NT2/D1 (cell line): ENCODE measurements around the gene NAGK.
A peak's percentile ranks its signal among the peaks of the same experiment; 100 is the strongest.

Experiments
- DNase-seq: peaks from one replicate; pipeline ENCODE4 v3.0.0-alpha.2; 2011; ENCODE audit warnings: low read depth, low spot score
- H3K27me3 ChIP-seq: 2 replicates; pipeline ENCODE4 v1.6.0; 2011; ENCODE audit warnings: mild to moderate bottlenecking; ENCODE audit not compliant: insufficient read length, insufficient read depth
- H3K36me3 ChIP-seq: 2 replicates; pipeline ENCODE4 v1.6.1; 2011; ENCODE audit warnings: mild to moderate bottlenecking, low read length, mixed read lengths; ENCODE audit not compliant: insufficient read depth, insufficient read length
- H3K4me1 ChIP-seq: 2 replicates; pipeline ENCODE4 v1.5.1; 2011; ENCODE audit not compliant: insufficient read depth, insufficient read length
- H3K4me3 ChIP-seq: 2 replicates; pipeline ENCODE4 v1.5.1; 2011; ENCODE audit warnings: low read depth; ENCODE audit not compliant: insufficient read length
- H3K9ac ChIP-seq: 2 replicates; pipeline ENCODE4 v1.6.0; 2011; ENCODE audit warnings: low read depth; ENCODE audit not compliant: insufficient read length
- H3K9me3 ChIP-seq: 2 replicates; pipeline ENCODE4 v1.5.1; 2011; ENCODE audit warnings: mild to moderate bottlenecking, low read length; ENCODE audit not compliant: insufficient read depth
- SUZ12 ChIP-seq: IDR thresholded peaks from 2 replicates; pipeline ENCODE4 v1.6.1; 2011; ENCODE audit not compliant: insufficient read length, insufficient read depth; ENCODE audit errors: extremely low read depth
- YY1 ChIP-seq: IDR thresholded peaks from 2 replicates; pipeline ENCODE4 v1.6.1; 2011; ENCODE audit not compliant: insufficient read length, insufficient read depth
- ZNF274 ChIP-seq: IDR thresholded peaks from 2 replicates; pipeline ENCODE4 v1.6.1; 2011; ENCODE audit warnings: mild to moderate bottlenecking, low read depth, low read length

The NAGK gene

DNA sequence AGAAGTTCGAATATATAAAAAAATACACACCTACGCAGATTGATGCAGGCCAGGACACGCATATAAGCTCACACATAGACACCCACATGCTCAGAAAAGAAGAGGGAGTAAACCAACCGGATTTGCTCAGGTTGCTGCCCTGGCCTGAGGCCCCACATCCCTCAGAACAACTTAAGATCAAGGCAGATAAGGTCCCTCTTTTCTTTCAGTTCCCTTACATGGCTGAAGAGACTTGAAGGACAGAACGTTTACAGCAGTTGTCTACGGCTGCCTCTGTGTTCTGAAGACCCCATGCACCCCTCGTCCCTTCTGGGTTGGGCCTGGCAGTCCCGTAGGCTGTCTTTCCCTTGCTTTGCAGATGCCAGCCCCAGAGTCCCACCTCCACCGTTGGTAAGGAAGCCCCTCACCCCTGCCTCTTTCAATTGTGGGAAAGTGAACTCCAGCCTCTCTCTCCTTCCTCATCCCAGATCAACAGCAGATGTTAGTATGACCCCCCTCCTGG is 4.3 kb upstream of the NAGK start:
- no peak overlapping the region for H3K9ac ChIP-seq
- no peak for DNase-seq
- H3K4me3 ChIP-seq, result no peak overlapping the region
- H3K4me1 ChIP-seq, result no peaks in the 10 kb centered on the region
- H3K36me3 ChIP-seq, result no peaks in the 10 kb centered on the region
- TF ChIP-seq ZNF274 (no peak), YY1 (no peak), SUZ12 (no peak)
- no peaks in the 10 kb centered on the region for H3K27me3 ChIP-seq
- H3K9me3 ChIP-seq, result no peaks in the 10 kb centered on the region

DNA sequence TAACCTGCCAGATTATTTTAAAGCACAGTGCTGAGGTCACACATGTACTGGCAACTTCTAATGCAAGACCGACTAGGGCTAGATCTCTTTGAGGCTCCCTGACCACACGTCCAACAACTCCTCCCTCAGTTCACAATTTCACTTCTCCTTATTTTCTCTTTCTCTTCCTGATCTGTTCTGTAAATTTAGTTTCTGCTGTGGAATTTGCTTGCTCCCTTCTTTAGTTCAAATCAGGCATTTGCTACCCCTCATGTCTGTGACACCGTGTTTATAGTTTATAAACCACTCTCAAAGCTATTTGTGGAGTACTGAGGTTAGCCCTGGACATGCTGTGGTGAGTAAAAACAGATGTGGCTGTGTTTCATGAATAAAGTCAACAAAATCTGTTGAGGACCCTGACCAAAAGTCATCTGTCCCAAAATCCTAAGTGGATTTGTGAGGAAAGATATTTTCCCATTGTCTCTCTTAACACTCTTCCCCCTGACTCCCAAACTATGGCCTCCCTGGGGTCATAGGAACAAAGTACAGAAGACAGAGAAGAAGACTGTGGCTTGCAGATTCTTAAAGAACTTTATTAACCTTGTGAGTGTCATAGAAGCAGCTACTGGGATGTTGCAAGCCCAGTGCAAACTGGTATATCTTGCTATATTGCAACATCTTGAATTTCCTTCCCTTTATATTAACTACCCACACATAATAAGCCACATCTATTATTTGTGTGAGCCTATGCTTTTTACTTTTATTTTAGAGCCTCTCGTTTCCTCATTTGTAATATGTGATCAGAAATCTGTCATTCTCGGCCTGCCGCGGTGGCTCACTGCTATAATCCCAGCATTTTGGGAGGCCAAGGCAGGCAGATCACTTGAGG is 3.5 kb upstream of the NAGK start:
- Histone ChIP-seq H3K4me3 (no peak overlapping the region), H3K4me1 (no peaks in the 10 kb centered on the region), H3K36me3 (peaks cover 3% of the 10 kb centered on the region), H3K9ac (no peak overlapping the region), H3K9me3 (no peaks in the 10 kb centered on the region), H3K27me3 (no peaks in the 10 kb centered on the region)
- no peak for DNase-seq
- TF ChIP-seq SUZ12, result no peak
- TF ChIP-seq ZNF274, result no peak
- TF ChIP-seq YY1, result no peak

DNA sequence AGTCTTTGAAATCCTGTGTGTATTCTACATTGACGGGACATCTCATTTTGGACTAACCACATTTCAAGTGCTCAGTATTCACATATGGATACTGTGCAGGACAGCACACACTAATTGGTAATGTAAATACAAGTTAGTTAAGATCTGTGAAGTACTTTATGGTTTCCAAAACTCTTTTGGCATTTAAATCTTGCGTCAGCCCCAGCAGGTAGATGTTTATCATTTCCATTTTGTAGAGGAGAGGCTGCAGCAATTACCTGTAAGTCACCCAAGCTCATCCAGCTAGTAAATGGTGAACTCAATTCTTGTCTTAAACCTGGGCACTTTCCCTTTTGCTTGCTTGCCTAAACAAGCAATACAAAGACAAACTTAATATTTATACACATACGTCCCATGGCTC is 1.6 kb upstream of the NAGK start:
- H3K4me3 ChIP-seq, result no peak overlapping the region
- H3K36me3 ChIP-seq, result peaks cover 21% of the 10 kb centered on the region
- H3K27me3 ChIP-seq, result no peaks in the 10 kb centered on the region
- no peak overlapping the region for H3K9ac ChIP-seq
- DNase-seq, result no peak
- H3K4me1 ChIP-seq, result no peaks in the 10 kb centered on the region
- TF ChIP-seq YY1 (no peak), ZNF274 (no peak), SUZ12 (no peak)
- no peaks in the 10 kb centered on the region for H3K9me3 ChIP-seq

DNA sequence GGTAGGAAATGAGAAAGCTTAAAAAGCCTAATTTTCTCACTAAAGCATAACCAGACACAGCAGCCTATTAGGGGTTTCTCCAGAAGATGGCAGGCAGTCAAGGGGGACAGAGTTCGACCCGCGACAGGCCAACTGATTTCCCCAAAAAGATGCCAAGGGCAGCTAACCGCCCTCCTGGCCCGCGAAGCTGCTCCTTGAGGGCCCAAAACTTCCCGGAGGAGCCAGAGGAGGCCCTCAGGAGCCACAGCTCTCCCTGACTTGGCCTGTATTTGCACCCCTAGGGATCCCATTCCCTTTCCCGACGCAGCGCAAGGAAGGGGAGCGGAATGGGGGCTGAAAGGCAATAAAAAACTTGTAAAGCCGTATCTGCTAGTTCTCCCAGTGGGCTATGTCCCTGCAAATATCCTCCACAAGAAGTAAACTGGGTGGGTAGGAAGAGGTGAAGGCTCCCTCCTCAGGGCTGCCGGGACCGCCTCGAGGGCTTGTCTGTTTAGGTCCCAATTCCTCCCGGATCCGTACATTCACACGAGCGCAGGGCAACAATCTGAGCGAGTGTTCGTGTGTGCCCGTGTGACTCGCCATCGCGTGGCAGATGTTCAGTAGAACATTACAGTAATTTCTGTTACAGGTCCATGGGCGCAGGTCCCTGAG is 756 bp upstream of the NAGK start:
- Histone ChIP-seq H3K36me3 (peaks cover 28% of the 10 kb centered on the region), H3K9me3 (no peaks in the 10 kb centered on the region), H3K4me1 (no peaks in the 10 kb centered on the region), H3K4me3 (peak overlapping the region; percentile 88), H3K27me3 (no peaks in the 10 kb centered on the region), H3K9ac (peak overlapping the region; percentile 97)
- no peak for DNase-seq
- TF ChIP-seq SUZ12 (no peak), YY1 (no peak), ZNF274 (no peak)

DNA sequence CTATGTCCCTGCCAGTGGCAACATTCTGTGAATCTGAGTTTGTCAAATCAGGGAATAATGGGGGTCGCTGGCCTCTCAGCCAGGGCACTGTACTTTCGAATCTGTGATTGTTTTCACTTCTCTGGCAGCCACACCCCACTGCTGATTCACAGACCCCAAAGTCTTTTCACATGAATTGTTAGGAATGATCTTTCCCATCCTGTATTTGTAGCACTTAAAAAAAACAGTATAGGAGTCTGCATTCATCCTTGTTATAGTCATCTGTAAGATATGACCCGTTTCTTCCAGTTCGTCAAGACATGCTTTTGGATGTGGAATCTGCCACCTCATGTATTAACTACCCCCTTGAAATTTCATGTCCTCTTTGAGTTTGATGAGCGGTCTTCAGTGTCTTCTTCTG is 928 bp downstream of the NAGK start:
- no peaks in the 10 kb centered on the region for H3K27me3 ChIP-seq
- peak overlapping the region; percentile 88 for H3K4me3 ChIP-seq
- no peaks in the 10 kb centered on the region for H3K4me1 ChIP-seq
- no peak for DNase-seq
- no peak for TF ChIP-seq YY1
- no peak for TF ChIP-seq ZNF274
- no peak for TF ChIP-seq SUZ12
- no peaks in the 10 kb centered on the region for H3K9me3 ChIP-seq
- peak overlapping the region; percentile 97 for H3K9ac ChIP-seq
- peaks cover 43% of the 10 kb centered on the region for H3K36me3 ChIP-seq

DNA sequence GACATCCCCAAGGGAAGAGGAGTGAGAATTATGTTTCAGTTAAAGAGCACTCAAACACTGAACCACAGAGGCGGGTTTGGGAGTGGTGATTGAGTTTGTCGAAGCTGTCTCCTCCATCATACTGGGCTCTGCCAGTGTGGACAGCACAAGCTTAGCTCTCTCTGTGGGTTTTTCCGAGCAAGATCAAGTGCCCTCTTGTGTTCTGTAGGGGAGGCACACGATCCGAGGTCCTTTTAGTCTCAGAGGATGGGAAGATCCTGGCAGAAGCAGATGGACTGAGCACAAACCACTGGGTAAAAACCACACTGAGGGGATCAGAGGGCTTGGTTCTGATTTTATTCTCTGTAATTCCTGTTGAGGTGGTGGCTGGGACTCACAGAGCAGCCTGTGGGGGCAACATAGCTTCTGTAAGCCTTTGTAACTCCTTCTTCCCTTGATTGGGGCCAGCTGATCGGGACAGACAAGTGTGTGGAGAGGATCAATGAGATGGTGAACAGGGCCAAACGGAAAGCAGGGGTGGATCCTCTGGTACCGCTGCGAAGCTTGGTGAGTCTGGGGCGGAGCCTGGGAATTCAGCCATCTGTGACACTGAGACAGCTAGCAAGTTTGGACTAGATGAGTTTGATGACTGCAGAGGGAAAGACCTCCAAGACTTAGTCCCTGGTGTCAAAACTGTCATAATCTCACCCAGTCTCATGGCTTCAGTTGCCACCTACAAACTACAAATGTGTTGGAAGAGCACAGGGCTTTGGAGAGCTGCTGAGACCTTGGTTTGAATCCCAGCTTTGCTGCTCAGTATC is 2.0 kb downstream of the NAGK start:
- H3K9ac ChIP-seq, result no peak overlapping the region
- no peaks in the 10 kb centered on the region for H3K9me3 ChIP-seq
- DNase-seq, result peak; percentile 22
- TF ChIP-seq YY1 (no peak), ZNF274 (no peak), SUZ12 (no peak)
- no peaks in the 10 kb centered on the region for H3K27me3 ChIP-seq
- H3K4me1 ChIP-seq, result no peaks in the 10 kb centered on the region
- H3K36me3 ChIP-seq, result peaks cover 50% of the 10 kb centered on the region
- no peak overlapping the region for H3K4me3 ChIP-seq
